ENCODE measurements around the gene PNMA8C. TPM values are rescaled to one million over a fixed set of nuclear protein-coding genes. Genes with fewer than 3 reads are reported as not detected.
"Not testable (repeated sequence)": the region's sequence is repeated elsewhere in the genome, so short reads cannot be mapped to it uniquely, and the experiment has no call there.

Gene PNMA8C
- total RNA-seq, 2 experiments from 2014 or later = not detected

GRCh38 chr19:46378268-46378667 is 50.5 kb downstream of the PNMA8C start:
- ChIA-PET POLR2A (no interaction called here), CTCF (no interaction called here)
- H3K27me3 Mint-ChIP-seq = no peaks in the 10 kb centered on the region
- H3K27ac Mint-ChIP-seq = no peak overlapping the region
- Histone ChIP-seq H3K4me3 (ENCODE audit: low read length) (no peak overlapping the region), H3K4me1 (ENCODE audit: insufficient read depth, low read length) (peaks cover 5% of the 10 kb centered on the region), H3K27ac (ENCODE audit: low read depth in 1 of 2, low read length in 2 of 2) (no peak overlapping the region), H3K27me3 (ENCODE audit: control insufficient read depth in 1 of 2, insufficient read depth in 2 of 2, low read length in 2 of 2) (no peaks in the 10 kb centered on the region), H3K36me3 (ENCODE audit: insufficient read depth, low read length) (peaks cover 70% of the 10 kb centered on the region), H3K9me3 (ENCODE audit: control insufficient read depth in 1 of 2, insufficient read depth in 1 of 2, low read length in 2 of 2) (no peaks in the 10 kb centered on the region)
- no peak for ATAC-seq (ENCODE audit: poor library complexity)
- peaks cover 69% of the 10 kb centered on the region for H3K36me3 Mint-ChIP-seq (ENCODE audit: low read depth)
- peaks cover 7% of the 10 kb centered on the region for H3K4me1 Mint-ChIP-seq (ENCODE audit: low read depth)
- intact Hi-C loops (cut with DNase I, micrococcal nuclease) = no loop called here
- DNase-seq = no peak
- TF ChIP-seq CTCF (IDR thresholded peaks at IDR 0.05) = no peak
- no peak overlapping the region for H3K4me3 Mint-ChIP-seq
- H3K9me3 Mint-ChIP-seq = no peaks in the 10 kb centered on the region

- no peak overlapping the region for H3K4me3 ChIP-seq (ENCODE audit: low read length)
- no peak overlapping the region for H3K27ac Mint-ChIP-seq
- DNase-seq (peak in 1 of 14 experiments; percentile 27), ATAC-seq (ENCODE audit: poor library complexity) (no peak)
- H3K27ac ChIP-seq (ENCODE audit: low read depth in 1 of 2, low read length in 2 of 2) = no peak overlapping the region
- TF ChIP-seq CTCF (IDR thresholded peaks at IDR 0.05) = no peak
- peaks cover 19% of the 10 kb centered on the region for H3K4me1 ChIP-seq (ENCODE audit: insufficient read depth, low read length)
- ChIA-PET POLR2A (no interaction called here), CTCF (interaction anchor here (1.0 kb wide), 1 partner anchor 26 kb away, joined by 3 read pairs; no protein-coding TSS in a partner anchor)
- H3K4me3 Mint-ChIP-seq = no peak overlapping the region
- peaks cover 58% of the 10 kb centered on the region for H3K36me3 Mint-ChIP-seq (ENCODE audit: low read depth)
- no peaks in the 10 kb centered on the region for H3K27me3 Mint-ChIP-seq
- no peaks in the 10 kb centered on the region for H3K9me3 Mint-ChIP-seq
- H3K4me1 Mint-ChIP-seq (ENCODE audit: low read depth) = peaks cover 21% of the 10 kb centered on the region
- H3K27me3 ChIP-seq (ENCODE audit: control insufficient read depth in 1 of 2, insufficient read depth in 2 of 2, low read length in 2 of 2) = no peaks in the 10 kb centered on the region
- intact Hi-C loops (cut with DNase I, micrococcal nuclease) = no loop called here
- no peaks in the 10 kb centered on the region for H3K9me3 ChIP-seq (ENCODE audit: control insufficient read depth in 1 of 2, insufficient read depth in 1 of 2, low read length in 2 of 2)
- peaks cover 58% of the 10 kb centered on the region for H3K36me3 ChIP-seq (ENCODE audit: insufficient read depth, low read length)
Measured at GRCh38 chr19:46376241-46377153, 52.2 kb downstream of the PNMA8C start.

GRCh38 chr19:46375476-46376067 is 53.2 kb downstream of the PNMA8C start:
- H3K27ac ChIP-seq (ENCODE audit: low read depth in 1 of 2, low read length in 2 of 2); H3K9me3 Mint-ChIP-seq; CTCF ChIA-PET; POLR2A ChIA-PET; intact Hi-C loops (cut with DNase I, micrococcal nuclease); H3K27me3 ChIP-seq (ENCODE audit: control insufficient read depth in 1 of 2, insufficient read depth in 2 of 2, low read length in 2 of 2); H3K4me3 Mint-ChIP-seq; H3K27me3 Mint-ChIP-seq; H3K9me3 ChIP-seq (ENCODE audit: control insufficient read depth in 1 of 2, insufficient read depth in 1 of 2, low read length in 2 of 2); H3K4me3 ChIP-seq (ENCODE audit: low read length); H3K27ac Mint-ChIP-seq; DNase-seq; ATAC-seq (ENCODE audit: poor library complexity): not testable (repeated sequence)
- H3K4me1 ChIP-seq (ENCODE audit: insufficient read depth, low read length) = peaks cover 26% of the 10 kb centered on the region
- peaks cover 57% of the 10 kb centered on the region for H3K36me3 ChIP-seq (ENCODE audit: insufficient read depth, low read length)
- Mint-ChIP-seq H3K4me1 (ENCODE audit: low read depth) (peaks cover 27% of the 10 kb centered on the region), H3K36me3 (ENCODE audit: low read depth) (peaks cover 55% of the 10 kb centered on the region)

Other genes with a start within 250 kb of the PNMA8C start
- not detected for gene IGFL1, start 199.2 kb downstream of the PNMA8C start, total RNA-seq
- gene HIF3A, start 131.9 kb downstream of the PNMA8C start, total RNA-seq = not detected
- gene PPP5C, start 81.8 kb downstream of the PNMA8C start, total RNA-seq = 10 to 100 TPM; 18.9 to 20.2 TPM
- not detected for gene CCDC8, start 15.4 kb downstream of the PNMA8C start, total RNA-seq
- gene PNMA8A, start 42.6 kb upstream of the PNMA8C start, total RNA-seq = not detected
- under 1 TPM; 0.14 to 0.19 TPM for gene PNMA8B, start 66.9 kb upstream of the PNMA8C start, total RNA-seq
- gene CALM3, start 172.4 kb upstream of the PNMA8C start, total RNA-seq = 100 to 1,000 TPM; 169 to 173 TPM
- under 1 TPM; 0.87 to 0.96 TPM for gene PTGIR, start 196.2 kb upstream of the PNMA8C start, total RNA-seq
- not detected for gene GNG8, start 207.3 kb upstream of the PNMA8C start, total RNA-seq
- gene DACT3, start 232.2 kb upstream of the PNMA8C start, total RNA-seq = under 1 TPM; 0.11 TPM